Testis (tissue), 2 donors: ENCODE measurements around the gene LMCD1.

Source experiments
- POLR2A ChIP-seq: fragments of 450-650 bp; IDR thresholded peaks from one replicate; pipeline ENCODE4 v1.6.1; 2017; ENCODE audit warnings: antibody characterized with exemption, mild to moderate bottlenecking, moderate library complexity
- TF ChIP-seq, protein P1 (sequence below), 3 experiments: fragments of 450-650 bp in 2 of 3; fragments of 200-600 bp in 1 of 3; sonication (generic) in 1 of 3; IDR thresholded peaks; one replicate each; pipeline ENCODE4 v1.5.1; 2016 to 2019; ENCODE audit warnings: antibody characterized with exemption in 3 of 3, mild to moderate bottlenecking in 2 of 3, moderate library complexity in 1 of 3

DNA sequence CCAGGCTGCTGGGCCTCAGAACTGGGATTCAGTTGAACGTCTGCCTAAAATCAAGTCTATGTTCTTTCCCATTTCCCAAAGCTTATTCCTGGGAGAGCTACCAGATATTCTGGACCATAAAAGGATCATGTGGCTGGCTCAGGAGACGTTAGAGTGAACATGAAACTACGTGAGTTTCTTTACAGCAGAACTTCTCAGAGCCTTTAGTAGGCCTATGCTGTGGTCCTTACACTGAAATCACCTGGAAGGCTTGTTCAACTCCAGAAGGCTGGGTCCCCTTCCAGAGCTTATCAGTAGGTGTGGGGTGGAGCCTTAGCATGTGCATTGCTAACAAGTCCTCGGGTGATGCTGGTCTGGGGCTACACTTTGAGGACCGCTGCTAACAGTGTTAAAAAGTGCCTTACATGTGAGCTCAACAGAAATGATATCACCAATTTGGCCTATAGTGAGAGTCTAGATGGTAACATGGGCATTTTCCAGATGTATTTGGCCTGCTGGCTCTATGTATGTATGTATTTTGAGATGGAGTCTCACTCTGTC, 50.7 kb downstream of the LMCD1 start:
- TF ChIP-seq, protein P1, sequence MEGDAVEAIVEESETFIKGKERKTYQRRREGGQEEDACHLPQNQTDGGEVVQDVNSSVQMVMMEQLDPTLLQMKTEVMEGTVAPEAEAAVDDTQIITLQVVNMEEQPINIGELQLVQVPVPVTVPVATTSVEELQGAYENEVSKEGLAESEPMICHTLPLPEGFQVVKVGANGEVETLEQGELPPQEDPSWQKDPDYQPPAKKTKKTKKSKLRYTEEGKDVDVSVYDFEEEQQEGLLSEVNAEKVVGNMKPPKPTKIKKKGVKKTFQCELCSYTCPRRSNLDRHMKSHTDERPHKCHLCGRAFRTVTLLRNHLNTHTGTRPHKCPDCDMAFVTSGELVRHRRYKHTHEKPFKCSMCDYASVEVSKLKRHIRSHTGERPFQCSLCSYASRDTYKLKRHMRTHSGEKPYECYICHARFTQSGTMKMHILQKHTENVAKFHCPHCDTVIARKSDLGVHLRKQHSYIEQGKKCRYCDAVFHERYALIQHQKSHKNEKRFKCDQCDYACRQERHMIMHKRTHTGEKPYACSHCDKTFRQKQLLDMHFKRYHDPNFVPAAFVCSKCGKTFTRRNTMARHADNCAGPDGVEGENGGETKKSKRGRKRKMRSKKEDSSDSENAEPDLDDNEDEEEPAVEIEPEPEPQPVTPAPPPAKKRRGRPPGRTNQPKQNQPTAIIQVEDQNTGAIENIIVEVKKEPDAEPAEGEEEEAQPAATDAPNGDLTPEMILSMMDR (IDR thresholded peaks at IDR 0.05), result no peak
- TF ChIP-seq POLR2A, result no peak
